HEK293 (cell line): Measurements from ENCODE around the gene SELENOK.

Experiments used
- GFI1B ChIP-seq: fragments of 450-650 bp; formaldehyde crosslinking; IDR thresholded peaks from 2 replicates; pipeline ENCODE4 v1.5.1; 2016; ENCODE audit warnings: missing biosample characterization, missing genetic modification characterization
- PRDM2 ChIP-seq: fragments of 450-650 bp; formaldehyde crosslinking; IDR thresholded peaks from 2 replicates; pipeline ENCODE4 v1.5.1; 2016; ENCODE audit warnings: missing biosample characterization, missing genetic modification characterization, borderline replicate concordance
- YY2 ChIP-seq: fragments of 450-650 bp; formaldehyde crosslinking; IDR thresholded peaks from 2 replicates; pipeline ENCODE4 v1.5.1; 2016; ENCODE audit warnings: missing biosample characterization, missing genetic modification characterization
- ZBTB26 ChIP-seq: fragments of 450-650 bp; formaldehyde crosslinking; optimal IDR thresholded peaks from 2 replicates; pipeline ENCODE3; 2016; ENCODE audit warnings: missing biosample characterization, mild to moderate bottlenecking, missing genetic modification characterization
- ZFP37 ChIP-seq: fragments of 450-650 bp; formaldehyde crosslinking; IDR thresholded peaks from 2 replicates; pipeline ENCODE4 v1.5.1; 2016; ENCODE audit warnings: missing biosample characterization, missing genetic modification characterization
- ZNF138 ChIP-seq: fragments of 450-650 bp; formaldehyde crosslinking; IDR thresholded peaks from 2 replicates; pipeline ENCODE4 v1.5.1; 2016; ENCODE audit warnings: missing biosample characterization, missing genetic modification characterization, borderline replicate concordance
- ZNF169 ChIP-seq: fragments of 450-650 bp; formaldehyde crosslinking; IDR thresholded peaks from 2 replicates; pipeline ENCODE4 v1.5.1; 2016; ENCODE audit warnings: missing biosample characterization, missing genetic modification characterization
- ZNF19 ChIP-seq: fragments of 450-650 bp; formaldehyde crosslinking; IDR thresholded peaks from 2 replicates; pipeline ENCODE4; 2016; ENCODE audit warnings: missing biosample characterization, missing genetic modification characterization, low read depth
- ZNF239 ChIP-seq: fragments of 450-650 bp; formaldehyde crosslinking; IDR thresholded peaks from 2 replicates; pipeline ENCODE4 v1.5.1; 2016; ENCODE audit warnings: missing biosample characterization, missing genetic modification characterization
- ZNF324 ChIP-seq: fragments of 450-650 bp; formaldehyde crosslinking; IDR thresholded peaks from 2 replicates; pipeline ENCODE4 v1.5.1; 2016; ENCODE audit warnings: missing biosample characterization, missing genetic modification characterization
- ZNF423 ChIP-seq: fragments of 450-650 bp; formaldehyde crosslinking; IDR thresholded peaks from 2 replicates; pipeline ENCODE4 v1.5.1; 2016; ENCODE audit warnings: missing biosample characterization, missing genetic modification characterization
- ZNF501 ChIP-seq: fragments of 450-650 bp; formaldehyde crosslinking; IDR thresholded peaks from 2 replicates; pipeline ENCODE4 v1.5.1; 2016; ENCODE audit warnings: missing biosample characterization, missing genetic modification characterization
- ZNF530 ChIP-seq: fragments of 450-650 bp; formaldehyde crosslinking; IDR thresholded peaks from 2 replicates; pipeline ENCODE4 v1.5.1; 2016; ENCODE audit warnings: low read depth, missing biosample characterization, missing genetic modification characterization
- ZNF610 ChIP-seq: fragments of 450-650 bp; formaldehyde crosslinking; IDR thresholded peaks from 2 replicates; pipeline ENCODE4 v1.5.1; 2016; ENCODE audit warnings: missing biosample characterization, missing genetic modification characterization, borderline replicate concordance
- ZNF776 ChIP-seq: fragments of 450-650 bp; formaldehyde crosslinking; IDR thresholded peaks from 2 replicates; pipeline ENCODE4 v1.5.0; 2017; ENCODE audit warnings: missing biosample characterization, missing genetic modification characterization, borderline replicate concordance
- ZNF830 ChIP-seq: fragments of 450-650 bp; IDR thresholded peaks from 2 replicates; pipeline ENCODE4 v1.5.0; 2018; ENCODE audit warnings: missing biosample characterization, missing genetic modification characterization, low read depth, mild to moderate bottlenecking, moderate library complexity
- ZSCAN23 ChIP-seq: fragments of 450-650 bp; formaldehyde crosslinking; IDR thresholded peaks from 2 replicates; pipeline ENCODE4 v1.5.1; 2016; ENCODE audit warnings: missing biosample characterization, missing genetic modification characterization
- ZXDB ChIP-seq: fragments of 450-650 bp; formaldehyde crosslinking; IDR thresholded peaks from 2 replicates; pipeline ENCODE4 v1.5.1; 2016; ENCODE audit warnings: missing biosample characterization, missing genetic modification characterization
- TF ChIP-seq, protein P1 (sequence below): fragments of 450-650 bp; formaldehyde crosslinking; IDR thresholded peaks from 2 replicates; pipeline ENCODE4 v1.5.1; 2017; ENCODE audit warnings: missing biosample characterization, missing genetic modification characterization
- TF ChIP-seq, protein P2 (sequence below): fragments of 450-650 bp; formaldehyde crosslinking; IDR thresholded peaks from 2 replicates; pipeline ENCODE4 v1.5.1; 2016; ENCODE audit warnings: missing biosample characterization, missing genetic modification characterization
- TF ChIP-seq, protein P3 (sequence below): fragments of 450-650 bp; formaldehyde crosslinking; IDR thresholded peaks from 2 replicates; pipeline ENCODE4 v1.5.1; 2016; ENCODE audit warnings: missing biosample characterization, missing genetic modification characterization, borderline replicate concordance
- TF ChIP-seq, protein P4 (sequence below): fragments of 450-650 bp; formaldehyde crosslinking; IDR thresholded peaks from 2 replicates; pipeline ENCODE4 v1.5.1; 2016; ENCODE audit warnings: missing biosample characterization, missing genetic modification characterization

SELENOK gene

GRCh38 chr3:53891497-53892285, at the start of gene SELENOK (continued):
- TF ChIP-seq, protein P1, sequence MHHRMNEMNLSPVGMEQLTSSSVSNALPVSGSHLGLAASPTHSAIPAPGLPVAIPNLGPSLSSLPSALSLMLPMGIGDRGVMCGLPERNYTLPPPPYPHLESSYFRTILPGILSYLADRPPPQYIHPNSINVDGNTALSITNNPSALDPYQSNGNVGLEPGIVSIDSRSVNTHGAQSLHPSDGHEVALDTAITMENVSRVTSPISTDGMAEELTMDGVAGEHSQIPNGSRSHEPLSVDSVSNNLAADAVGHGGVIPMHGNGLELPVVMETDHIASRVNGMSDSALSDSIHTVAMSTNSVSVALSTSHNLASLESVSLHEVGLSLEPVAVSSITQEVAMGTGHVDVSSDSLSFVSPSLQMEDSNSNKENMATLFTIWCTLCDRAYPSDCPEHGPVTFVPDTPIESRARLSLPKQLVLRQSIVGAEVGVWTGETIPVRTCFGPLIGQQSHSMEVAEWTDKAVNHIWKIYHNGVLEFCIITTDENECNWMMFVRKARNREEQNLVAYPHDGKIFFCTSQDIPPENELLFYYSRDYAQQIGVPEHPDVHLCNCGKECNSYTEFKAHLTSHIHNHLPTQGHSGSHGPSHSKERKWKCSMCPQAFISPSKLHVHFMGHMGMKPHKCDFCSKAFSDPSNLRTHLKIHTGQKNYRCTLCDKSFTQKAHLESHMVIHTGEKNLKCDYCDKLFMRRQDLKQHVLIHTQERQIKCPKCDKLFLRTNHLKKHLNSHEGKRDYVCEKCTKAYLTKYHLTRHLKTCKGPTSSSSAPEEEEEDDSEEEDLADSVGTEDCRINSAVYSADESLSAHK (tag by site-specific recombination), result peak; percentile 97
- TF ChIP-seq ZNF776 (tag by site-specific recombination) (no peak), ZSCAN23 (tag by site-specific recombination) (no peak), ZBTB26 (peak; percentile 46), ZNF239 (tag by site-specific recombination) (no peak), ZNF830 (no peak), GFI1B (tag by site-specific recombination) (no peak), ZNF423 (tag by site-specific recombination) (no peak), ZNF169 (tag by site-specific recombination) (no peak), YY2 (no peak), ZFP37 (tag by site-specific recombination) (no peak), ZNF530 (tag by site-specific recombination) (no peak), ZNF19 (tag by site-specific recombination) (no peak), ZNF324 (tag by site-specific recombination) (0 out of 2 replicates have a peak, but pooled peaks have one; percentile 16), ZNF501 (tag by site-specific recombination) (0 out of 2 replicates have a peak, but pooled peaks have one; percentile 38), ZNF138 (tag by site-specific recombination) (no peak), ZNF610 (tag by site-specific recombination) (no peak), PRDM2 (no peak), ZXDB (tag by site-specific recombination) (0 out of 2 replicates have a peak, but pooled peaks have one; percentile 52)
- TF ChIP-seq, protein P2, sequence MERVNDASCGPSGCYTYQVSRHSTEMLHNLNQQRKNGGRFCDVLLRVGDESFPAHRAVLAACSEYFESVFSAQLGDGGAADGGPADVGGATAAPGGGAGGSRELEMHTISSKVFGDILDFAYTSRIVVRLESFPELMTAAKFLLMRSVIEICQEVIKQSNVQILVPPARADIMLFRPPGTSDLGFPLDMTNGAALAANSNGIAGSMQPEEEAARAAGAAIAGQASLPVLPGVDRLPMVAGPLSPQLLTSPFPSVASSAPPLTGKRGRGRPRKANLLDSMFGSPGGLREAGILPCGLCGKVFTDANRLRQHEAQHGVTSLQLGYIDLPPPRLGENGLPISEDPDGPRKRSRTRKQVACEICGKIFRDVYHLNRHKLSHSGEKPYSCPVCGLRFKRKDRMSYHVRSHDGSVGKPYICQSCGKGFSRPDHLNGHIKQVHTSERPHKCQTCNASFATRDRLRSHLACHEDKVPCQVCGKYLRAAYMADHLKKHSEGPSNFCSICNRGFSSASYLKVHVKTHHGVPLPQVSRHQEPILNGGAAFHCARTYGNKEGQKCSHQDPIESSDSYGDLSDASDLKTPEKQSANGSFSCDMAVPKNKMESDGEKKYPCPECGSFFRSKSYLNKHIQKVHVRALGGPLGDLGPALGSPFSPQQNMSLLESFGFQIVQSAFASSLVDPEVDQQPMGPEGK (tag by site-specific recombination), result no peak
- TF ChIP-seq, protein P3, sequence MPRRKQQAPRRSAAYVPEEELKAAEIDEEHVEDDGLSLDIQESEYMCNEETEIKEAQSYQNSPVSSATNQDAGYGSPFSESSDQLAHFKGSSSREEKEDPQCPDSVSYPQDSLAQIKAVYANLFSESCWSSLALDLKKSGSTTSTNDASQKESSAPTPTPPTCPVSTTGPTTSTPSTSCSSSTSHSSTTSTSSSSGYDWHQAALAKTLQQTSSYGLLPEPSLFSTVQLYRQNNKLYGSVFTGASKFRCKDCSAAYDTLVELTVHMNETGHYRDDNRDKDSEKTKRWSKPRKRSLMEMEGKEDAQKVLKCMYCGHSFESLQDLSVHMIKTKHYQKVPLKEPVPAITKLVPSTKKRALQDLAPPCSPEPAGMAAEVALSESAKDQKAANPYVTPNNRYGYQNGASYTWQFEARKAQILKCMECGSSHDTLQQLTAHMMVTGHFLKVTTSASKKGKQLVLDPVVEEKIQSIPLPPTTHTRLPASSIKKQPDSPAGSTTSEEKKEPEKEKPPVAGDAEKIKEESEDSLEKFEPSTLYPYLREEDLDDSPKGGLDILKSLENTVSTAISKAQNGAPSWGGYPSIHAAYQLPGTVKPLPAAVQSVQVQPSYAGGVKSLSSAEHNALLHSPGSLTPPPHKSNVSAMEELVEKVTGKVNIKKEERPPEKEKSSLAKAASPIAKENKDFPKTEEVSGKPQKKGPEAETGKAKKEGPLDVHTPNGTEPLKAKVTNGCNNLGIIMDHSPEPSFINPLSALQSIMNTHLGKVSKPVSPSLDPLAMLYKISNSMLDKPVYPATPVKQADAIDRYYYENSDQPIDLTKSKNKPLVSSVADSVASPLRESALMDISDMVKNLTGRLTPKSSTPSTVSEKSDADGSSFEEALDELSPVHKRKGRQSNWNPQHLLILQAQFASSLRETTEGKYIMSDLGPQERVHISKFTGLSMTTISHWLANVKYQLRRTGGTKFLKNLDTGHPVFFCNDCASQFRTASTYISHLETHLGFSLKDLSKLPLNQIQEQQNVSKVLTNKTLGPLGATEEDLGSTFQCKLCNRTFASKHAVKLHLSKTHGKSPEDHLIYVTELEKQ (tag by site-specific recombination), result no peak
- TF ChIP-seq, protein P4, sequence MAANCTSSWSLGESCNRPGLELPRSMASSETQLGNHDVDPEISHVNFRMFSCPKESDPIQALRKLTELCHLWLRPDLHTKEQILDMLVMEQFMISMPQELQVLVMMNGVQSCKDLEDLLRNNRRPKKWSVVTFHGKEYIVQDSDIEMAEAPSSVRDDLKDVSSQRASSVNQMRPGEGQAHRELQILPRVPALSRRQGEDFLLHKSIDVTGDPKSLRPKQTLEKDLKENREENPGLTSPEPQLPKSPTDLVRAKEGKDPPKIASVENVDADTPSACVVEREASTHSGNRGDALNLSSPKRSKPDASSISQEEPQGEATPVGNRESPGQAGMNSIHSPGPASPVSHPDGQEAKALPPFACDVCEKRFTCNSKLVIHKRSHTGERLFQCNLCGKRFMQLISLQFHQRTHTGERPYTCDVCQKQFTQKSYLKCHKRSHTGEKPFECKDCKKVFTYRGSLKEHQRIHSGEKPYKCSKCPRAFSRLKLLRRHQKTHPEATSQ (tag by site-specific recombination), result no peak
